ENCODE measurements around the gene DEPP1. TPM values are rescaled to one million over a fixed set of nuclear protein-coding genes. Genes with fewer than 3 reads are reported as not detected.

Gene DEPP1
- total and polyA plus RNA-seq, 10 of the 15 experiments (the other 5 are each of a cell fraction or from before 2014, with no cell fraction given), result 1.7 to 12.1 (median 7.3) TPM

GRCh38 chr10:44989597-44990301 is 11.1 kb upstream of the DEPP1 start:
- Histone ChIP-seq H3K9me3 (replicated peaks; ENCODE audit: control insufficient read depth, insufficient read depth, low read length) (no peaks in the 10 kb centered on the region), H3K27ac (ENCODE audit: control insufficient read depth, insufficient read depth) (no peak overlapping the region), H3K4me3 (no peak overlapping the region), H2AFZ (ENCODE audit: control insufficient read depth, low read depth, low read length) (no peak overlapping the region), H4K20me1 (ENCODE audit: control insufficient read depth, insufficient read depth) (no peaks in the 10 kb centered on the region), H3K4me2 (ENCODE audit: control insufficient read depth, insufficient read depth) (no peak overlapping the region), H3K36me3 (ENCODE audit: control insufficient read depth in 2 of 2, insufficient read depth in 2 of 2, low read length in 1 of 2) (peaks cover 1 to 3% of the 10 kb centered on the region in 2 experiments; a peak in 3 of 4 replicates), H3K27me3 (replicated peaks in 1 of 2; ENCODE audit: control insufficient read depth in 2 of 2, insufficient read depth in 2 of 2, low read length in 1 of 2) (no peaks in the 10 kb centered on the region), H3K4me1 (ENCODE audit: control insufficient read depth, insufficient read depth, low read length) (no peaks in the 10 kb centered on the region), H3K9ac (ENCODE audit: control insufficient read depth, insufficient read depth, low read length) (no peak overlapping the region), H3K79me2 (ENCODE audit: control insufficient read depth, insufficient read depth, low read length) (no peaks in the 10 kb centered on the region)
- ChIA-PET CTCF (interaction anchor here (0.9 to 1.0 kb wide), 2 partner anchors 9 to 57 kb away, joined by 3 to 5 read pairs; no protein-coding TSS in a partner anchor), SMC1A (ENCODE audit: uncharacterized antibody, unreplicated experiment) (no interaction called here), POLR2A (no interaction called here), RAD21 (ENCODE audit: unreplicated experiment) (no interaction called here)
- TF ChIP-seq ZNF207 (IDR thresholded peaks at IDR 0.05; ENCODE audit: borderline replicate concordance), result no peak
- TF ChIP-seq KDM1A (IDR thresholded peaks at IDR 0.05; ENCODE audit: borderline replicate concordance), result no peak
- BruUV-seq (replicated peaks), result no TSS peak
- FAIRE-seq, result no peak
- 72% methylated on average over 14 of the region's 14 CpGs for WGBS (ENCODE audit: insufficient coverage, insufficient replicate concordance, low lambda C conversion rate, missing lambda C conversion rate)
- intact Hi-C loops (cut with micrococcal nuclease; ENCODE audit: unreplicated experiment), result no loop called here
- ATAC-seq, result no peak
- DNase-seq (ENCODE audit: low read depth, low spot score), result no peak
- in situ Hi-C loops (cut with MboI), result no loop called here

DNA sequence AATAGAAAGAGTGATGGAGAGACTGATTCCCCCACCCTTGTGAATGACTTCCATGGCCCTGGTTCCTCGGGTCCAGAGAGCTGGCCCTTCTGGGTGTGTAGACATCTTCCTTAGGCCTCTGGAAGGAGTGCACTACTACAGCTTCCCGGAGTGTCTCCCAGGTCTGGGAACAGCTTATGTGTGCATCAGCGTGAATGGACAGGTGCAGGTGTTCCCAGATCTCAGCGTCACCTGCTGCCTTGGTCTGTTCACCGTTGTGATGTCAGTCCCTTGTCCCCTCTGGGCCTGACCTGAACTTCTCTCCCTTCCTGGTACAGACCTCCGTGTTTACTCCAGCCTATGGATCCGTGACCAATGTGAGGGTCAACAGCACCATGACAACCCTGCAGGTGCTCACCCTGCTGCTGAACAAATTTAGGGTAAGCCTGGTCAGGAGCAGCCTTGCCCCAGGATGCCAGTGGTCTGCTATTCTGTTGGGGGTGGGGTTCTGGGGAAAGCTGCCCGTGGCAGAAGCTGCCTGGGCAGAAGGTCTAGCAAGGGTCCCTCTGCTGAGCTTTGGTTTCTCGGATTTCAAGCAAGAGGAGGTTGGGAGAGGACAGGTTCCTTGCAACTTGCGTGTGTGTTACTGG is 10.5 kb upstream of the DEPP1 start:
- in situ Hi-C loops (cut with MboI), result no loop called here
- WGBS (ENCODE audit: insufficient coverage, insufficient replicate concordance, low lambda C conversion rate, missing lambda C conversion rate), result 54% methylated on average over 10 of the region's 10 CpGs
- H3K27ac ChIP-seq (ENCODE audit: control insufficient read depth, insufficient read depth), result no peak overlapping the region
- TF ChIP-seq MTA3 (IDR thresholded peaks at IDR 0.05; ENCODE audit: borderline replicate concordance, low read length) (no peak), MAX (IDR thresholded peaks at IDR 0.05; ENCODE audit: low read depth, low read length) (no peak), POLR2AphosphoS5 (IDR thresholded peaks at IDR 0.05; ENCODE audit: low read length) (no peak), PML (IDR thresholded peaks at IDR 0.05; ENCODE audit: low read length) (no peak), ZNF24 (IDR thresholded peaks at IDR 0.05) (no peak), POLR2AphosphoS2 (IDR thresholded peaks at IDR 0.05; ENCODE audit: low read depth, low read length) (no peak), YY1 (IDR thresholded peaks at IDR 0.05; ENCODE audit: low read depth, low read length) (no peak), MYB (IDR thresholded peaks at IDR 0.05; ENCODE audit: borderline replicate concordance, low read depth, low read length) (no peak), NKRF (conservative IDR thresholded peaks at IDR 0.05) (no peak), EGR1 (IDR thresholded peaks at IDR 0.05; ENCODE audit: borderline replicate concordance in 1 of 2, low read depth in 2 of 2, low read length in 2 of 2) (no peak)
- TF ChIP-seq, protein P1, sequence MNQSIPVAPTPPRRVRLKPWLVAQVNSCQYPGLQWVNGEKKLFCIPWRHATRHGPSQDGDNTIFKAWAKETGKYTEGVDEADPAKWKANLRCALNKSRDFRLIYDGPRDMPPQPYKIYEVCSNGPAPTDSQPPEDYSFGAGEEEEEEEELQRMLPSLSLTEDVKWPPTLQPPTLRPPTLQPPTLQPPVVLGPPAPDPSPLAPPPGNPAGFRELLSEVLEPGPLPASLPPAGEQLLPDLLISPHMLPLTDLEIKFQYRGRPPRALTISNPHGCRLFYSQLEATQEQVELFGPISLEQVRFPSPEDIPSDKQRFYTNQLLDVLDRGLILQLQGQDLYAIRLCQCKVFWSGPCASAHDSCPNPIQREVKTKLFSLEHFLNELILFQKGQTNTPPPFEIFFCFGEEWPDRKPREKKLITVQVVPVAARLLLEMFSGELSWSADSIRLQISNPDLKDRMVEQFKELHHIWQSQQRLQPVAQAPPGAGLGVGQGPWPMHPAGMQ (IDR thresholded peaks at IDR 0.05; ENCODE audit: borderline replicate concordance), result no peak

More for the DNA sequence above, 10.5 kb upstream of the DEPP1 start:
- no peaks in the 10 kb centered on the region for H4K20me1 ChIP-seq (ENCODE audit: control insufficient read depth, insufficient read depth)
- no peak for FAIRE-seq
- no peak for ATAC-seq
- peaks cover 2 to 3% of the 10 kb centered on the region in 2 experiments; a peak in 3 of 4 replicates for H3K36me3 ChIP-seq (ENCODE audit: control insufficient read depth in 2 of 2, insufficient read depth in 2 of 2, low read length in 1 of 2)
- no peak overlapping the region for H3K4me3 ChIP-seq
- H3K9ac ChIP-seq (ENCODE audit: control insufficient read depth, insufficient read depth, low read length), result no peak overlapping the region
- RAD21 ChIA-PET (ENCODE audit: unreplicated experiment), result interaction anchor here (1.0 kb wide), 1 partner anchor 10 kb away, joined by 3 read pairs; the partner anchor contains the start of gene DEPP1
- H3K4me2 ChIP-seq (ENCODE audit: control insufficient read depth, insufficient read depth), result no peak overlapping the region
- POLR2A ChIA-PET, result no interaction called here
- SMC1A ChIA-PET (ENCODE audit: uncharacterized antibody, unreplicated experiment), result interaction anchor here (1.0 kb wide), 1 partner anchor 56 kb away, joined by 3 read pairs; no protein-coding TSS in a partner anchor
- no peak overlapping the region for H2AFZ ChIP-seq (ENCODE audit: control insufficient read depth, low read depth, low read length)
- H3K79me2 ChIP-seq (ENCODE audit: control insufficient read depth, insufficient read depth, low read length), result no peaks in the 10 kb centered on the region
- H3K27me3 ChIP-seq (replicated peaks in 1 of 2; ENCODE audit: control insufficient read depth in 2 of 2, insufficient read depth in 2 of 2, low read length in 1 of 2), result no peaks in the 10 kb centered on the region
- no TSS peak for BruUV-seq (replicated peaks)
- H3K4me1 ChIP-seq (ENCODE audit: control insufficient read depth, insufficient read depth, low read length), result no peaks in the 10 kb centered on the region
- intact Hi-C loops (cut with micrococcal nuclease; ENCODE audit: unreplicated experiment), result no loop called here
- H3K9me3 ChIP-seq (replicated peaks; ENCODE audit: control insufficient read depth, insufficient read depth, low read length), result no peaks in the 10 kb centered on the region
- DNase-seq (ENCODE audit: low read depth, low spot score), result no peak
- CTCF ChIA-PET, result interaction anchor here (0.9 to 1.4 kb wide), 2 partner anchors 10 to 56 kb away, joined by 3 to 4 read pairs; partner anchors contain the start of gene DEPP1
